Measurements from ENCODE around the gene CSF1R.

GRCh38 chr5:150068961-150069645 is 17.3 kb downstream of the CSF1R start:
- TF ChIP-seq, protein P1, sequence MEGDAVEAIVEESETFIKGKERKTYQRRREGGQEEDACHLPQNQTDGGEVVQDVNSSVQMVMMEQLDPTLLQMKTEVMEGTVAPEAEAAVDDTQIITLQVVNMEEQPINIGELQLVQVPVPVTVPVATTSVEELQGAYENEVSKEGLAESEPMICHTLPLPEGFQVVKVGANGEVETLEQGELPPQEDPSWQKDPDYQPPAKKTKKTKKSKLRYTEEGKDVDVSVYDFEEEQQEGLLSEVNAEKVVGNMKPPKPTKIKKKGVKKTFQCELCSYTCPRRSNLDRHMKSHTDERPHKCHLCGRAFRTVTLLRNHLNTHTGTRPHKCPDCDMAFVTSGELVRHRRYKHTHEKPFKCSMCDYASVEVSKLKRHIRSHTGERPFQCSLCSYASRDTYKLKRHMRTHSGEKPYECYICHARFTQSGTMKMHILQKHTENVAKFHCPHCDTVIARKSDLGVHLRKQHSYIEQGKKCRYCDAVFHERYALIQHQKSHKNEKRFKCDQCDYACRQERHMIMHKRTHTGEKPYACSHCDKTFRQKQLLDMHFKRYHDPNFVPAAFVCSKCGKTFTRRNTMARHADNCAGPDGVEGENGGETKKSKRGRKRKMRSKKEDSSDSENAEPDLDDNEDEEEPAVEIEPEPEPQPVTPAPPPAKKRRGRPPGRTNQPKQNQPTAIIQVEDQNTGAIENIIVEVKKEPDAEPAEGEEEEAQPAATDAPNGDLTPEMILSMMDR (IDR thresholded peaks at IDR 0.05), result no peak
- TF ChIP-seq EP300 (IDR thresholded peaks at IDR 0.05), result no peak

Measured in gastroesophageal sphincter (tissue), 3 donors.